Activated B cell treated with CpG ODN at 0.5 μM for 24 hours (primary cell): ENCODE measurements around the gene RASAL2. TPM values are rescaled to one million over a fixed set of nuclear protein-coding genes. Genes with fewer than 3 reads are reported as not detected.

Source experiments
- ATAC-seq: fragments of 200-7000 bp; cut with Tn5 transposase; one replicate; pipeline ENCODE4 v1.10.0; 2021; ENCODE audit warnings: low read depth, mild to moderate bottlenecking, moderate library complexity
- CTCF ChIA-PET: fragments of 350-600 bp; sonication (Branson Sonifier 250); formaldehyde crosslinking; loops from one replicate; lab custom pipeline; 2021; ENCODE audit warnings: antibody characterized with exemption; lab: Charles Lee
- POLR2A ChIA-PET: fragments of 350-600 bp; sonication (Branson Sonifier 250); formaldehyde crosslinking; loops from one replicate; lab custom pipeline; 2021; ENCODE audit warnings: antibody characterized with exemption; lab: Charles Lee
- DNase-seq: peaks from one replicate; pipeline ENCODE4 v3.0.0; 2022
- H3K27ac Mint-ChIP-seq: one replicate; pipeline ENCODE4 v1.8.0; 2020; ENCODE audit warnings: mixed read lengths
- H3K27me3 Mint-ChIP-seq: one replicate; pipeline ENCODE4 v1.8.0; 2021; ENCODE audit warnings: mixed read lengths
- H3K36me3 Mint-ChIP-seq: one replicate; pipeline ENCODE4 v1.8.0; 2021; ENCODE audit warnings: low read depth, mixed read lengths
- H3K4me1 Mint-ChIP-seq: one replicate; pipeline ENCODE4 v1.8.0; 2021; ENCODE audit warnings: mixed read lengths
- H3K4me3 Mint-ChIP-seq: one replicate; pipeline ENCODE4 v1.8.0; 2020; ENCODE audit warnings: mild to moderate bottlenecking, mixed read lengths
- H3K9me3 Mint-ChIP-seq: one replicate; pipeline ENCODE4 v1.8.0; 2020; ENCODE audit warnings: mixed read lengths
- CTCF ChIP-seq: fragments of 200-600 bp; IDR thresholded peaks from one replicate; pipeline ENCODE4 v1.8.0; 2022; ENCODE audit warnings: antibody characterized with exemption, mild to moderate bottlenecking
- intact Hi-C: fragments of 100-400 bp; cut with micrococcal nuclease; formaldehyde crosslinking; loops from one replicate; pipeline ENCODE4 v1.15.1; 2024
- total RNA-seq: library from RNA; stranded (reverse); gene quantifications from 2 replicates; pipeline ENCODE4 v1.2.3, GENCODE V29; 2022

Gene RASAL2
- total RNA-seq, 1 donor from 2014 or later = 0.16 TPM

DNA sequence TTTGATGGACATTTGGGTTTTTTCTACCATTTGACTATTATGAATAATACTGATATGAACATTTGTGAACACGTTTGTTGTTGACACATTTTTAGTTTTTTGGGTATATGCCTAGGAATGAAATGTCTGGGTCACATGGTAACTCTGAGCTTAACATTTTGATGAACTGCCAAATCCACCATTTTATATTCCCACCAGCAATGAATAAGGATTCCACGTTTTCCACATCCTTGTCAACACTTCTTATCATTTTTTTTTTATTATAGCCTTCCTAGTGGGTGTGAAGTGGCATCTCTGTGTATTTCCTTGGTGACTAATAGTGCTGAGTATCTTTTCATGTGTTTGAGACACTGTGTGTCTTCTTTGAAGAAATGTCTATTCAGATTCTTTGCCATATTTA, 67.6 kb downstream of the RASAL2 start:
- ATAC-seq (no peak), DNase-seq (no peak)
- Mint-ChIP-seq H3K4me1 (no peaks in the 10 kb centered on the region), H3K27ac (no peak overlapping the region), H3K9me3 (no peaks in the 10 kb centered on the region), H3K27me3 (peaks cover 7% of the 10 kb centered on the region), H3K36me3 (no peaks in the 10 kb centered on the region), H3K4me3 (no peak overlapping the region)
- ChIA-PET CTCF (no interaction called here), POLR2A (no interaction called here)
- intact Hi-C loops = no loop called here
- TF ChIP-seq CTCF = no peak

GRCh38 chr1:178165196-178165595, 71.3 kb downstream of the RASAL2 start:
- no peak for DNase-seq
- intact Hi-C loops = no loop called here
- POLR2A ChIA-PET = no interaction called here
- no peak overlapping the region for H3K27ac Mint-ChIP-seq
- CTCF ChIA-PET = no interaction called here
- no peaks in the 10 kb centered on the region for H3K4me1 Mint-ChIP-seq
- no peaks in the 10 kb centered on the region for H3K36me3 Mint-ChIP-seq
- TF ChIP-seq CTCF = no peak
- peaks cover 1% of the 10 kb centered on the region for H3K27me3 Mint-ChIP-seq
- no peak overlapping the region for H3K4me3 Mint-ChIP-seq
- no peak for ATAC-seq
- H3K9me3 Mint-ChIP-seq = no peaks in the 10 kb centered on the region

- CTCF ChIA-PET = no interaction called here
- peaks cover 1% of the 10 kb centered on the region for H3K27me3 Mint-ChIP-seq
Observed at GRCh38 chr1:178166429-178167024, 72.6 kb downstream of the RASAL2 start.

GRCh38 chr1:178168536-178168935, 74.6 kb downstream of the RASAL2 start:
- Mint-ChIP-seq H3K9me3 (no peaks in the 10 kb centered on the region), H3K4me1 (no peaks in the 10 kb centered on the region), H3K4me3 (no peak overlapping the region), H3K27me3 (peaks cover 1% of the 10 kb centered on the region), H3K36me3 (no peaks in the 10 kb centered on the region), H3K27ac (no peak overlapping the region)
- ChIA-PET CTCF (no interaction called here), POLR2A (no interaction called here)
- intact Hi-C loops = no loop called here
- DNase-seq (no peak), ATAC-seq (no peak)
- no peak for TF ChIP-seq CTCF

More at GRCh38 chr1:178166429-178167024, 72.6 kb downstream of the RASAL2 start:
- no peak for DNase-seq
- POLR2A ChIA-PET = no interaction called here
- no peak overlapping the region for H3K4me3 Mint-ChIP-seq
- H3K27ac Mint-ChIP-seq = no peak overlapping the region
- no peak for ATAC-seq
- H3K36me3 Mint-ChIP-seq = no peaks in the 10 kb centered on the region
- TF ChIP-seq CTCF = no peak
- H3K9me3 Mint-ChIP-seq = no peaks in the 10 kb centered on the region
- intact Hi-C loops = no loop called here
- no peaks in the 10 kb centered on the region for H3K4me1 Mint-ChIP-seq

GRCh38 chr1:178169649-178170048, 75.7 kb downstream of the RASAL2 start:
- TF ChIP-seq CTCF = no peak
- intact Hi-C loops = no loop called here
- ChIA-PET CTCF (no interaction called here), POLR2A (no interaction called here)
- DNase-seq (no peak), ATAC-seq (no peak)
- H3K36me3 Mint-ChIP-seq = no peaks in the 10 kb centered on the region
- no peaks in the 10 kb centered on the region for H3K9me3 Mint-ChIP-seq
- H3K4me1 Mint-ChIP-seq = no peaks in the 10 kb centered on the region
- peaks cover 1% of the 10 kb centered on the region for H3K27me3 Mint-ChIP-seq
- H3K4me3 Mint-ChIP-seq = no peak overlapping the region
- H3K27ac Mint-ChIP-seq = no peak overlapping the region
